SK-N-SH (cell line): ENCODE results near the gene ARHGAP26. TPM values are rescaled to one million over a fixed set of nuclear protein-coding genes. Genes with fewer than 3 reads are reported as not detected.

ENCODE experiments used
- CTCF ChIA-PET: fragments of 300-600, 350-600 bp; formaldehyde crosslinking; extraction: SDS; loops from one replicate; lab custom pipeline; 2021; lab: Yijun Ruan, JAX
- POLR2A ChIA-PET: fragments of 350-600 bp; sonication (Branson Sonifier 250); formaldehyde crosslinking; extraction: SDS; loops from one replicate; lab custom pipeline; 2020; ENCODE audit warnings: antibody characterized with exemption, inconsistent platforms; lab: Yijun Ruan, JAX
- DNase-seq: peaks from one replicate; pipeline ENCODE4 v3.0.0; 2012
- H2AFZ ChIP-seq: fragments of 200-600 bp; sonication (generic); 2 replicates; pipeline ENCODE4 v1.8.1; 2016; ENCODE audit warnings: antibody characterized with exemption, mild to moderate bottlenecking, low read depth
- H3F3A ChIP-seq: fragments of 200-600 bp; sonication (generic); replicated peaks from 2 replicates; pipeline ENCODE3; 2016; ENCODE audit warnings: antibody characterized with exemption, mild to moderate bottlenecking; ENCODE audit not compliant: insufficient read depth
- H3K27ac ChIP-seq, 2 experiments: fragments of 200-500 bp in 1 of 2; fragments of 200-600 bp in 1 of 2; sonication (Bioruptor generic) in 1 of 2; sonication (generic), shearing (Covaris generic) in 1 of 2; 2 replicates each; pipeline versions ENCODE4 v1.5.1 to v1.6.1; 2014 to 2016; ENCODE audit warnings: low read depth in 2 of 2, inconsistent platforms in 1 of 2, low read length in 1 of 2, mild to moderate bottlenecking in 1 of 2, mixed read lengths in 1 of 2
- H3K27me3 ChIP-seq: fragments of 200-600 bp; sonication (generic), shearing (Covaris generic); 2 replicates; pipeline ENCODE4 v1.6.1; 2016; ENCODE audit warnings: mixed run types; ENCODE audit not compliant: insufficient read depth
- H3K36me3 ChIP-seq, 2 experiments: fragments of 200-500 bp in 1 of 2; fragments of 200-600 bp in 1 of 2; sonication (Bioruptor generic) in 1 of 2; sonication (generic) in 1 of 2; replicated peaks in 1 of 2; 2 replicates each; pipeline versions ENCODE3 to v1.5.1; 2014 to 2016; ENCODE audit warnings: low read length in 1 of 2, mild to moderate bottlenecking in 1 of 2; ENCODE audit not compliant: insufficient read depth in 2 of 2, control insufficient read depth in 1 of 2
- H3K4me1 ChIP-seq, 2 experiments: fragments of 200-500 bp in 1 of 2; fragments of 200-600 bp in 1 of 2; sonication (Bioruptor generic) in 1 of 2; sonication (generic), shearing (Covaris generic) in 1 of 2; 2 replicates each; pipeline versions ENCODE4 v1.5.1 to v1.6.1; 2014 to 2016; ENCODE audit warnings: low read depth in 1 of 2, low read length in 1 of 2, mixed run types in 1 of 2; ENCODE audit not compliant: insufficient read depth in 2 of 2, control insufficient read depth in 1 of 2
- H3K4me2 ChIP-seq: fragments of 200-600 bp; sonication (generic), shearing (Covaris generic); 2 replicates; pipeline ENCODE4 v1.6.1; 2017; ENCODE audit warnings: mixed run types
- H3K4me3 ChIP-seq, 2 experiments: fragments of 200-500 bp in 1 of 2; fragments of 200-600 bp in 1 of 2; sonication (Bioruptor generic) in 1 of 2; sonication (generic), shearing (Covaris generic) in 1 of 2; 2 replicates each; pipeline versions ENCODE4 v1.5.1 to v1.8.1; 2014 to 2016; ENCODE audit warnings: low read depth in 2 of 2, inconsistent platforms in 1 of 2, low read length in 1 of 2, mild to moderate bottlenecking in 1 of 2, mixed read lengths in 1 of 2, moderate library complexity in 1 of 2
- H3K79me2 ChIP-seq: fragments of 200-600 bp; sonication (generic); 2 replicates; pipeline ENCODE4 v1.8.1; 2017; ENCODE audit warnings: mild to moderate bottlenecking; ENCODE audit not compliant: insufficient read depth
- H3K9ac ChIP-seq: fragments of 200-600 bp; sonication (generic); 2 replicates; pipeline ENCODE4 v1.6.1; 2017; ENCODE audit warnings: mixed run types
- H3K9me2 ChIP-seq: fragments of 200-600 bp; sonication (generic); 2 replicates; pipeline ENCODE4 v1.6.1; 2017; ENCODE audit warnings: mixed run types
- H3K9me3 ChIP-seq: fragments of 200-600 bp; sonication (generic); 2 replicates; pipeline ENCODE4 v1.6.1; 2017; ENCODE audit warnings: mixed run types, mild to moderate bottlenecking, moderate library complexity
- H4K20me1 ChIP-seq: fragments of 200-600 bp; sonication (generic); 2 replicates; pipeline ENCODE4 v1.6.1; 2017; ENCODE audit warnings: mild to moderate bottlenecking, mixed run types; ENCODE audit not compliant: insufficient read depth
- CTCF ChIP-seq: fragments of 200-600 bp; sonication (generic); IDR thresholded peaks from 2 replicates; pipeline ENCODE4 v1.6.1; 2017; ENCODE audit warnings: antibody characterized with exemption, mild to moderate bottlenecking, moderate library complexity
- EP300 ChIP-seq, 2 experiments: IDR thresholded peaks; 2 replicates each; pipeline versions ENCODE4 v1.4.0 to v1.6.1; 2012; ENCODE audit warnings: borderline replicate concordance in 1 of 2, low read depth in 1 of 2, low read length in 1 of 2
- EZH2phosphoT487 ChIP-seq: fragments of 200-600 bp; sonication (generic); IDR thresholded peaks from 2 replicates; pipeline ENCODE4 v1.6.1; 2017; ENCODE audit warnings: low read depth, mixed run types, mild to moderate bottlenecking, antibody characterized with exemption, moderate library complexity, borderline replicate concordance
- FOSL2 ChIP-seq: IDR thresholded peaks from 2 replicates; pipeline ENCODE4 v1.4.0; 2012; ENCODE audit warnings: low read depth, mild to moderate bottlenecking, moderate library complexity, borderline replicate concordance
- FOXM1 ChIP-seq: IDR thresholded peaks from 2 replicates; pipeline ENCODE4 v1.4.0; 2012; ENCODE audit warnings: low read depth, mild to moderate bottlenecking
- GATA2 ChIP-seq: sonication (generic); formaldehyde crosslinking; IDR thresholded peaks from 2 replicates; pipeline ENCODE4 v1.5.0; 2020; ENCODE audit warnings: mild to moderate bottlenecking, missing genetic modification reagents
- JUND ChIP-seq: IDR thresholded peaks from 2 replicates; pipeline ENCODE4 v1.4.0; 2012
- MAX ChIP-seq: IDR thresholded peaks from 2 replicates; pipeline ENCODE4 v1.4.0; 2012; ENCODE audit warnings: low read depth
- NFIC ChIP-seq: IDR thresholded peaks from 2 replicates; pipeline ENCODE4 v1.4.0; 2012; ENCODE audit warnings: borderline replicate concordance
- NRF1 ChIP-seq: IDR thresholded peaks from 2 replicates; pipeline ENCODE4 v1.6.1; 2012; ENCODE audit warnings: low read depth, mild to moderate bottlenecking, low read length
- RAD21 ChIP-seq: IDR thresholded peaks from 2 replicates; pipeline ENCODE4 v1.6.1; 2012; ENCODE audit warnings: mild to moderate bottlenecking, low read length
- REST ChIP-seq: IDR thresholded peaks from 2 replicates; pipeline ENCODE4 v1.6.1; 2012; ENCODE audit warnings: mild to moderate bottlenecking, low read depth, low read length, moderate library complexity
- SIN3A ChIP-seq: IDR thresholded peaks from 2 replicates; pipeline ENCODE4 v1.6.1; 2012; ENCODE audit warnings: low read depth, mild to moderate bottlenecking, low read length, moderate library complexity, borderline replicate concordance
- SMC3 ChIP-seq: IDR thresholded peaks from 2 replicates; pipeline ENCODE4 v1.6.1; 2012; ENCODE audit warnings: low read depth, low read length, improper control_type of control experiment
- TAF1 ChIP-seq: IDR thresholded peaks from 2 replicates; pipeline ENCODE4 v1.6.1; 2012; ENCODE audit warnings: low read depth, mild to moderate bottlenecking, low read length, moderate library complexity, borderline replicate concordance
- TCF12 ChIP-seq: IDR thresholded peaks from 2 replicates; pipeline ENCODE4 v1.4.0; 2012
- USF1 ChIP-seq: IDR thresholded peaks from 2 replicates; pipeline ENCODE4 v1.4.0; 2012; ENCODE audit warnings: low read depth, borderline replicate concordance
- YY1 ChIP-seq: IDR thresholded peaks from 2 replicates; pipeline ENCODE4 v1.4.0; 2012; ENCODE audit warnings: low read depth, mild to moderate bottlenecking
- WGBS: methylation state at CpG from one replicate; pipeline ENCODE4 v1.1.6; 2017; ENCODE audit warnings: low lambda C conversion rate; 5-methylcytosine and 5-hydroxymethylcytosine counted together
- polyA plus RNA-seq, 3 experiments: library from polyadenylated mRNA; depleted of rRNA; stranded (reverse); fragments of >200 nt; gene quantifications; 2 replicates each; pipeline ENCODE4 v1.2.3, GENCODE V29; 2012

The ARHGAP26 gene
- polyA plus RNA-seq, 1 of the 3 experiments (the other 2 are of a cell fraction), result 6.1 TPM

GRCh38 chr5:143151056-143151700 is 381.0 kb downstream of the ARHGAP26 start:
- Histone ChIP-seq H3K27me3 (no peaks in the 10 kb centered on the region), H2AFZ (no peak overlapping the region), H3K4me1 (peaks cover 0 to 17% of the 10 kb centered on the region in 2 experiments; a peak in 2 of 4 replicates), H3F3A (peaks cover 5% of the 10 kb centered on the region), H3K4me2 (no peak overlapping the region), H3K79me2 (no peaks in the 10 kb centered on the region), H3K36me3 (peaks cover 0 to 38% of the 10 kb centered on the region in 2 experiments), H3K4me3 (no peak overlapping the region), H3K27ac (no peak overlapping the region), H3K9me3 (no peaks in the 10 kb centered on the region), H3K9ac (no peak overlapping the region), H3K9me2 (no peaks in the 10 kb centered on the region), H4K20me1 (no peaks in the 10 kb centered on the region)
- TF ChIP-seq GATA2 (CRISPR knock-in tag) (no peak), FOXM1 (no peak), NFIC (no peak), CTCF (no peak), MAX (no peak), TAF1 (no peak), SMC3 (no peak), USF1 (no peak), TCF12 (no peak), YY1 (no peak), EZH2phosphoT487 (no peak), FOSL2 (no peak), RAD21 (no peak), NRF1 (no peak), JUND (no peak), REST (no peak), SIN3A (no peak), EP300 (IDR thresholded peaks at IDR 0.05; ENCODE audit: borderline replicate concordance in 1 of 2, low read depth in 1 of 2, low read length in 1 of 2) (no peak)
- 99% methylated on average over 3 of the region's 3 CpGs for WGBS
- DNase-seq, result no peak
- ChIA-PET POLR2A (no interaction called here), CTCF (no interaction called here)
